Transverse colon (tissue), 4 donors: ENCODE measurements around the gene CFAP99.

Source experiments
- EP300 ChIP-seq: sonication (generic); formaldehyde crosslinking; IDR thresholded peaks from one replicate; pipeline ENCODE4 v1.6.1; 2017; ENCODE audit warnings: antibody characterized with exemption, low read depth
- POLR2A ChIP-seq: fragments of 450-650 bp; IDR thresholded peaks from one replicate; pipeline ENCODE4 v1.6.1; 2016; ENCODE audit warnings: antibody characterized with exemption, mild to moderate bottlenecking, moderate library complexity
- POLR2AphosphoS5 ChIP-seq, 3 donors: sonication (generic); formaldehyde crosslinking; IDR thresholded peaks; one replicate each; pipeline ENCODE4 v1.6.1; 2016; ENCODE audit warnings: antibody characterized with exemption in 3 of 3
- TF ChIP-seq, protein P1 (sequence below), 5 experiments: fragments of 200-600 bp in 3 of 5; fragments of 450-650 bp in 2 of 5; sonication (generic) in 3 of 5; IDR thresholded peaks; 1 replicate in 2 of 5; 2 replicates in 3 of 5; pipeline ENCODE4 v1.5.1; 2016 to 2017; ENCODE audit warnings: antibody characterized with exemption in 5 of 5, inconsistent platforms in 3 of 5, mild to moderate bottlenecking in 2 of 5, moderate library complexity in 1 of 5

DNA sequence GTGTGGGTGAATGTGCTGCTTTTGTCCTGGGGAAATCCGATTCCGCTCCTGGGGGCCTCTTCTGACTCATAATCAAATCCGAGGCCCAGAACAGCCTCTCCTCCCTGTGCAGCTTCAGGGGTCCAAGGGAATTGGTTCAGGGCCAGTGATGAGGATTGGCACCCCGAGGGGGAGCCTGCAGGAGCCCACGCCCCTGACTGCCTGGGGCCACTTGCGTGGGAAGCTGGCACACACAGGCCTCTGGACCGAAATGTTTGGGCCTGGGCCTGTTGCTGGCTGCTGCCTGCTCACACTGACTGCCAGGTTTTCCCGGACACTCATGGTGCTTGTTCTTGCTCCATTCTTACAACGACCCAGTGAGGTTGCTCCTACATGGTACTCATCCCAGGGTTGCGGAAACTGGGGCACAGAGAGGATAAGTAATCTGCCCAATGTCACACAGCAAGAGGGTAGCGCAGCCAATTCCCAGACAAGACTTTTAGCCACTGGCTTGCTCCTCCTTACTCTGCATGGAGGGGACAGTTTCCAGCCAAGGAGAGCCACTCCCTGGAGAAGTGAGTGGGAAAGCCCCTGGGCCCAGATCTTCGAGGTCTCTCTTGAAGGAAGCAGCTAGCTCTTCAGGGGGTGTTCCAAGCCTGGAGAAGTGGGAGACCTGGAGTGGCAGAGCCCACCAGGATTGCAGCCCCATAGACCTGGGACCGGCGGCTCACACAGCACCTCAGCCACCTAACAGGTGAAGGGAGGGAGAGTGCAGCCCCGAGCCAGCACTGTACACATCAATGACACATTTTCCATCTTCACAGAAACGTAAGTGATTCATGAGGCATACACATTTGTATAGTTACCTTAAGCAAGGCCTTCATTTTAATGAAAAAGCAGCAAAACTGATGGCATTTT lies 20.3 kb downstream of the CFAP99 start:
- TF ChIP-seq, protein P1, sequence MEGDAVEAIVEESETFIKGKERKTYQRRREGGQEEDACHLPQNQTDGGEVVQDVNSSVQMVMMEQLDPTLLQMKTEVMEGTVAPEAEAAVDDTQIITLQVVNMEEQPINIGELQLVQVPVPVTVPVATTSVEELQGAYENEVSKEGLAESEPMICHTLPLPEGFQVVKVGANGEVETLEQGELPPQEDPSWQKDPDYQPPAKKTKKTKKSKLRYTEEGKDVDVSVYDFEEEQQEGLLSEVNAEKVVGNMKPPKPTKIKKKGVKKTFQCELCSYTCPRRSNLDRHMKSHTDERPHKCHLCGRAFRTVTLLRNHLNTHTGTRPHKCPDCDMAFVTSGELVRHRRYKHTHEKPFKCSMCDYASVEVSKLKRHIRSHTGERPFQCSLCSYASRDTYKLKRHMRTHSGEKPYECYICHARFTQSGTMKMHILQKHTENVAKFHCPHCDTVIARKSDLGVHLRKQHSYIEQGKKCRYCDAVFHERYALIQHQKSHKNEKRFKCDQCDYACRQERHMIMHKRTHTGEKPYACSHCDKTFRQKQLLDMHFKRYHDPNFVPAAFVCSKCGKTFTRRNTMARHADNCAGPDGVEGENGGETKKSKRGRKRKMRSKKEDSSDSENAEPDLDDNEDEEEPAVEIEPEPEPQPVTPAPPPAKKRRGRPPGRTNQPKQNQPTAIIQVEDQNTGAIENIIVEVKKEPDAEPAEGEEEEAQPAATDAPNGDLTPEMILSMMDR (IDR thresholded peaks at IDR 0.05) = no peak
- TF ChIP-seq POLR2A (no peak), EP300 (no peak), POLR2AphosphoS5 (IDR thresholded peaks at IDR 0.05) (no peak)
